ENCODE measurements around the gene AFG3L2. TPM values are rescaled to one million over a fixed set of nuclear protein-coding genes. Genes with fewer than 3 reads are reported as not detected.

AFG3L2 gene
- total RNA-seq, 2 donors from 2014 or later, result 107 to 108 TPM

DNA sequence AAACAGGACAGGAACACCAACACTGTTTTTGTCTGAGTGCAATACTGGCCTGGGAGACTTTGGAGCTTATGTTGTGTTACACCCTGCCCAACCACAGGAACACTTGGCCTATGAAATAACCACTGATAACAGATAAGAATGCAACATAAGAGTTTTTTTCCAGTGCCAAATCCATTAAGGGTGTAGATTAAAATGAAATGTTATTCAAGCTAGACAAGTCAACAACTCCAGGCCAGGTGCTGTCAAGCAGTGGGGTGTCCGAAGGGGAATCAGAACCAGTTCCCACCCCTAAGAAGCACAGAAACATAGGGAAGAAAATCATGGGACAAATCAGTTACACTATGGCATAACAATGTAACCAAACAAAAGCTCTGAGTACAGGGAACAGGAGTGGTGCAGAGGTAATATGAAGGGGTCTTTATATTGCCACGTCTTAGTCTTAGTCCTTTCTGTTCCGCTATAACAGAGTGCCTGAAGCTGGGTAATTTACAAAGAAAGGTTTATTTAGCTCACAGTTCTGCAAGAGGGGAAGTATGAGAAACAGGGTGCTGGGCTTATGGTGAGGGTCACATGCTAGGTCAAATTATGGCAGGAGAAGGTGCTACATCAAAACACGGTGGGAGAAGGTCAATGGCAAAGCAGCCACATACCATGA lies 3.8 kb downstream of the AFG3L2 start:
- intact Hi-C loops (cut with DNase I, micrococcal nuclease), result no loop called here
- DNase-seq, result no peak
- ATAC-seq, result peak; percentile 18

DNA sequence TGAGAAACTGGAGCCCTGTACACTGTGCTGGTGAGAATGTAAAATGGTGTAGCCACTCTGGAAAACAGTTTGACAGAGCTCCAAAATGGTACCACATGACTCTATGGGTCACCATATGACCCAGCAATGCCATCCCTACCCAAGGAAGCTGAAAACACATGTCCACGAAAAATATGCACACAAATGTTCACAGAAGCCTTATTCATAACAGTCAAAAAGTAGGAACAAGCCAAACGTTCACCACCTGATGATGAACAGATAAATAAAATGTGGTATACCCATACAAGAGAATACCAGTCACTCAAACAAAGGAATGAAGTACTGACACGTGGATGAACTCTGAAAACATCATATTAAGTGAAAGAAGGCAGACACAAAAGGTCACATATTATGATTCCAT lies 4.6 kb downstream of the AFG3L2 start:
- DNase-seq (no peak), ATAC-seq (no peak)
- intact Hi-C loops (cut with DNase I, micrococcal nuclease), result no loop called here

DNA sequence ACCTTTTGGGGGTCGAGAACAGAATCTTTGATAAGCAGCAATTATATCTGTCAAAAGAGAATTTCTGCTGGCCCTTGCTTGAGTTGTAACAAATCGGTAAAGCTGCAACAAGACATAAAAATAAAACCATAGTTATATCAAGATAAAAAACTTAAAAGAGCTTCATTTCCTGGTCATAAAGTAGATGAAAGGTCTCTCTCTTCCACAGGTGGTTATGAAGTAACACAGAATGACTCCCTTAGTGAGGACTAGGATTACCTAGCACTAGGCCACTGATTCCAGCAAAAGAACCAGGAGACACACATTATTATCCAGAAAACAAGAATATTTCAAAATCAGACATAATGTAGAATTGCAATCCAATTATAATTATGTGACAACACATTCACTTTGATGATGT lies 5.4 kb downstream of the AFG3L2 start:
- intact Hi-C loops (cut with DNase I, micrococcal nuclease), result no loop called here
- ATAC-seq (peak; percentile 57), DNase-seq (no peak)

DNA sequence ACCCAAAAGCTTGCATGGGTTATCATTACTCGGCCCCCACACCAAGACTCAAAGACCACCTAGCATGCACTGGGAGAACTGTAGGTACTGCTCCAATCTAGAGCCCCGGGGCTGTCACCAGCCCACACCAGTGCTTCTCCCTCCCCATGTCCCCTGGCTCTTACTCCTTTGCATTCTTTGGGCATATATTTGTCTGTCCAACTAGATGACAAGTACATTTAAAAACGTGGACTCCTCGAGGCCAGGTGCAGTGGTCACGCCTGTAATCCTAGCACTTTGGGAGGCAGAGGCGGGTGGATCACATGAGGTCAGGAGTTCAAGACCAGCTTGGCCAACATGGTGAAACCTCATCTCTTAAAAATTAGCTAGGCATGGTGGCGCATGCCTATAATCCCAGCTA lies 7.8 kb downstream of the AFG3L2 start:
- DNase-seq, result no peak
- no peak for ATAC-seq
- intact Hi-C loops (cut with DNase I, micrococcal nuclease), result no loop called here

DNA sequence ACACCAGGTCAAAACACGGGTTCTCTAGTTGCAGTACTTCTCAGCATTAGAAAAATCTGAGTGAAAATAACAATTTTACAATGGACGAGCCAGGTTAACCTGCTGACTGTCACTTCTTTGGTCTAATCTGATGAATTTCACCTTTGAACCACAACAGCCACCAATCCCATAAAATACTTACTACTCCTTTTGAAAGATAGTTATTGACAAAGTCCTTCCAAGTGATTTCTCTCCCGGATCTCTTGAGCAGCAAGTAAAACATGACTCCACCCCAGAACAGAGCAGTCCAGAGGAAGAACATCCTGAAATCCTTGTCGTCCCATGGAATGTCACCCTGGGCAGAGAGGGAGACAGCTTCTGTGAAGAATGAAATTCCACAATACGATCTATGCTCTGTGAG lies 10.2 kb downstream of the AFG3L2 start:
- ATAC-seq, result peak; percentile 73
- DNase-seq, result no peak

DNA sequence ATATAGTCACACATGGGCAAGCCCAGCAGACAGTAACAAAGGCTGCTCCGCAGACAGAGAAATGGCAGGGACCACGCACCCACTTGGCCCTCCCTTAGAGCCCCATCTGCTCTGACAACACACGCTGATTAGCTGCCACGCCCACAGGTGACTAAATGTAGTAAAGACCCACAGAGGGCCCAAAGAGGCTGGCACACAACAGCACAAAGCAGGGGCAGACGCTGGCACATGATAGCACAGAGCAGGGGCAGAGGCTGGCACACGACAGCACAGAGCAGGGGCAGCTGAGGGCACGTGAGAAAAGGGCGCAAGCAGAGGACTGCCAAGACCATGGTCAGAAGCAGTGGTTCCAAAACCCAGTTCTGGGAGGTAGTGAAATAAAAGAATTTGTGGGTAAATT lies 10.6 kb downstream of the AFG3L2 start:
- ATAC-seq (peak; percentile 35), DNase-seq (no peak)
- intact Hi-C loops (cut with DNase I, micrococcal nuclease), result no loop called here

More for the DNA sequence above, 10.2 kb downstream of the AFG3L2 start:
- intact Hi-C loops (cut with DNase I, micrococcal nuclease), result no loop called here

DNA sequence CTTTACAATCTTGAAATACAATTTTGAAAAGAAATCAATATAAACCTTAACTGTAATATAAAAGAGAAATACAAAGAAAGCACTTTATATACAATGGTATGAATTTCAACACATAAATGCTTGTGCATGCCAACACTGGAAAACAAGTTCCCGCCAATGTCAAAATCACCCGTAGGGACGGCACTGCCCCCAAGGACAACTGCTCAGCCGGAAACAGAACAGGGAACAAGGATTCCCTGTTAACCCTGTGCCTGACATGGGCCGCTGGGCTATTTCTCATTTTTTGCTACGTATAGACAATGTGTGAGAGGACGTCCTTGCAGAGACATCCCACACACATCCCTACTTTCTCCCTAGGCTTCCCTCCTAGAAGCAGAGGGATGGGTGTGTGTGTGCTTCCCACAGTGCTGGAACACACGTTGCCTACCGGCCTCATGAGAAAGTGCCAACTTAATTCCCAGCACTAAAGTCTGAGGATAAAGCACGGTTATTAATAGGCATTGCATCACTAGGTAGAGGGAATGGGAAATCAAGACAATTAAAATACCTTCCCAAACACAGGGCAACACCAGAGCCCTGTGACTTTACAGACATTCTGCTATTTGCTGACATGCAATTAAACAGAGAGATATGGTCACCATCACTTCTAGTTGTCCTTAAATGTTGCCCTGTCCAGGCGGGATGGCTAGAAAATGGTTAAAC lies 14.4 kb downstream of the AFG3L2 start:
- ATAC-seq (no peak), DNase-seq (no peak)
- intact Hi-C loops (cut with DNase I, micrococcal nuclease), result no loop called here

DNA sequence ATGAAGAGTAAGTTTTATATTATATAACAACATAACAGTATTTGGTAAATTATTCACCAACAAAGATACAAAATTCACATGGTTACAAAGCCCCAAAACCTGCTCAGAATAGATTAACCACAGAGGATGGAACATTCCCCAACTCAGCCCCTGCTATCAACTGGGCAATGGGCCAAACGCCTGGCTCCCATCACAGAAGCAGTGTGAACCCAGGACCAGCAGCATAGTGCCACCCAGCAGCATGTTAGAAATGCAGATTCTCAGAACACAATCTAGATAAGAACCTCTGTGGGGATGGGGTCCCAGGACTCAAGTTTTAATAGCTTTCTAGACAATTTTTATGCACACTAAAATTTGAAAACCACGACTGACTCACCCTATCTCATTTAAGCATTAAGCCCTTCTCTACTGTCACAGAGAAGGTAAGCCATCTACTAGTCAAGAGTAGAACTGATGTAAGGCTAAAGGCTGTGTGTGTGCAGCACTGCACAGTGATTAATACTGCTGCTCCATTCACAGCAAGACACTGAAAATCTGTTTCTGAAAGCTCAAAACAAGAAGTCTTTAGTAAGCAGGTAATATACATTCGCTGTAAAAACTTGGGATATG lies 15.2 kb downstream of the AFG3L2 start:
- ATAC-seq, result no peak
- DNase-seq, result no peak

DNA sequence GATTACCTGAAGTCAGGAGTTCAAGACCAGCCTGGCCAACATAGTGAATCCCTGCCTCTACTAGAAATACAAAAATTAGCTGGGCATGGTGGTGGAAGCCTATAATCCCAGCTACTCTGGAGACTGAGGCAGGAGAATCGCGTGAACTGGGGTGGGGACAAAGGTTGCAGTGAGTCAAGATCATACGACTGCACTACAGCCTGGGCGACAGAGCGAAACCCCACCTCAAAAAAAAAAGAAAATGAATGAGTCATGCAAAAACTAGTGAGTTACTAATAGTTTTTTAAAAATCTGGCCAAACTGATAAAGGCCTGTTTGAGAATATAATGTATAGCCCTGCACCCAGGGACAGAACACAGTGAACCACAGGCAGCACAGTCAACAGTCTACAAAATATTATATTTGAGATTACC lies 17.5 kb downstream of the AFG3L2 start:
- no peak for ATAC-seq
- intact Hi-C loops (cut with DNase I, micrococcal nuclease), result no loop called here
- DNase-seq, result no peak

More for the DNA sequence above, 15.2 kb downstream of the AFG3L2 start:
- intact Hi-C loops (cut with DNase I, micrococcal nuclease), result no loop called here

DNA sequence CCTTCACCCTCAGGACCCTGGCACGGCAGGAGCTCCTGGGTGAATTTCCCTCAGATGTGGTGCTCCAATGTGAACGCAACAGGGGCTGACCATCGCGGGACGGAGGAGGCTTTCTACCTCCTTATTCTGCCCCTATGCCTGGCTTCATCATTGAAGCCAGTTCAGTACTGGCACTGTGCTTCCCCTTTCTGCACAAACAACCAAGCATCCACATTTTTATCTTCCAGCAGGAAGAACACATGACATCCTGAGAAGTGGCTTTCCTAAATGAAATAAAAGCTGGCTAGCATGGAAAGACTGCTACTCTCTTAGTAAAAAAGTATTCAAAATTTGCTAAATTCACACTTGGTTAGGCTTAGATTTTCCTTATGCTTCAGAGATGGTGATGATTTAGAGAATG lies 24.8 kb downstream of the AFG3L2 start:
- ATAC-seq (no peak), DNase-seq (no peak)
- intact Hi-C loops (cut with DNase I, micrococcal nuclease), result no loop called here

DNA sequence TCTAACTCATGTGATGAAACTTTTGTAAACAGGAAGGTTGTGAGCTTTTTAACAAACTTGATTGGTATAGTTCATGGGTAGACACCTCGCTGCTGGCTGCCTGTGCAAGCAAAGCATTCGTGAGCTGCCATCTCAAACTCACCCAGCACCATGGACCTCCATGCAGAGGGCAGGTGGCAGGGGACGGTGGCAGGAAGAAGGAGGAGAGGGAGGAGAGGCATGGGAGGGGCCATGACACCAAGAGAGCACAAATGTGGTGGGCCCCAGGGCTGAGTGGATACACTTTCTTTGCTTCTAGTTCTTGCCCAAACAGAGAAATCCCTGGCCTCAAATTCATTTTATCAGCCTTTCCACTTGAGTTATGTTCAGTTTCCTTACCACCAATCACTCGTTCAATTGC lies 29.1 kb downstream of the AFG3L2 start:
- intact Hi-C loops (cut with DNase I, micrococcal nuclease), result no loop called here

DNA sequence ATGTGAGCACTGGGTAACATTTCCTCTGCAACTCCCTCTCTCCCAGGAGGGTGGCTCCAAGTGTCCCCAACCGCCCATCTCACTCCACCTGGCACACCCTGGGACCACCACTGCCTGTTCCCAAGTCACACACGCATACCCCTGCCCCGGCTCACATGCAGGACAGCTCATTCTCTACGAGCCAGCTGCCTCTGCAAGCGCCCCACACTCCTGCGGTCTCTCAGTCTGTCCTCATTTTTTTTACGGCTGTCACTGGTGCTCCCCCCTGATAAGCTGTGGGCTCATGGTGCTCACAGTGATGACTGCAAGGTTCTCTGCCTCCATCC lies 30.8 kb downstream of the AFG3L2 start:
- ATAC-seq (no peak), DNase-seq (no peak)
- intact Hi-C loops (cut with DNase I, micrococcal nuclease), result no loop called here

More for the DNA sequence above, 29.1 kb downstream of the AFG3L2 start:
- no peak for DNase-seq
- ATAC-seq, result peak; percentile 13

DNA sequence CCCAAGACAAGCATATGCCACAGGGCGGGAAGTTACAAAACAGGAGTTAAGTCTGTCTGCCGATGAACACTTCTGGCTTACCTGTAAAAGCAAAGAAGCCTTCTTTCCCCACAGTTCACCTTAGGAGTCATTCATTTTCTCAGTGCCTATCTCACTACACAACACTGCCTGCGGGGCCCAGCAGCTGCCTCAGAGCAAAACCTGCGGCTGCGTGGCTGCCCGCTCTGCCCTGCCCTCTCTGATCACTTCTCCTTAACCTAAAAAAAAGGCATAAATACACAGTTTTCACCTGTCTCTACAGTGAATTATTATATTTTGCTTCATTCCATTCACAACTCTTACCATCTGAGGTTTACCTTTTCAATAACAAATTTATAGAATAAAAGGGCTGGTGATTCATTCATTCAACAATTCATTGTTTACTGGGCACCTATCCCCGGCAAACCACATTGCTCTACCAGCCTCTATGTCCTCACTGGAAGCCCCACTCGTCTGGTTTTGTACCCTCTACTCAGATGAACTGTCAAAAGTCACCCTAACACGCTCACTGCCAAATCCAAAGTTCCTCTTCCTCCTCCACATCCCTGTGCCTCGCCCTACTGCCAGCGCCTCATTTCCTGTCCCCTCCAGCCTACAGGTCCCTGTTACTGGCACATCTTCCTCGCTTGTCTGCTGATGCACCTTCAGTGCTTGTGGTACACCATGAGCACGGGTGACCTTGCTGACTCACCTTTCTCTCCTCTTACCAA lies 31.4 kb downstream of the AFG3L2 start:
- intact Hi-C loops (cut with DNase I, micrococcal nuclease), result no loop called here
- DNase-seq (no peak), ATAC-seq (peak; percentile 4)

DNA sequence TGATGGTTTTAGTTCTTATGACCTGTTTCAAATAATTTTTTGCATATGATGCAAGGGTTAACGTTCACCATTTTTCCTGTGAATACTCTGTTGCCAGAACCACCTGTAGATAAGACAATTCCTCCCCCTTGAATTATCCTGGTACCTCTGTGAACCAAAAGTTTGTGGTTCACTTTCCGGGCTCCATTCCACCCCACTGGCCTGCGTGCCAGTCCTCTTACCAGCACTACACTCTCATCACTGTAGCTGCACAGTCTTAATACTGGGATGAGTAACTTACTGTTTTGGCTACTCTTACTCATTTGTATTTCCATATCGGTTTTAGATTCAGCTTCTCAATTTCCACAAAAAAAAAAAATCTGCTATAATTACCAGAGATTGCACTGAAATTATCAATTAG lies 34.4 kb downstream of the AFG3L2 start:
- ATAC-seq, result no peak
- no peak for DNase-seq
- intact Hi-C loops (cut with DNase I, micrococcal nuclease), result no loop called here

DNA sequence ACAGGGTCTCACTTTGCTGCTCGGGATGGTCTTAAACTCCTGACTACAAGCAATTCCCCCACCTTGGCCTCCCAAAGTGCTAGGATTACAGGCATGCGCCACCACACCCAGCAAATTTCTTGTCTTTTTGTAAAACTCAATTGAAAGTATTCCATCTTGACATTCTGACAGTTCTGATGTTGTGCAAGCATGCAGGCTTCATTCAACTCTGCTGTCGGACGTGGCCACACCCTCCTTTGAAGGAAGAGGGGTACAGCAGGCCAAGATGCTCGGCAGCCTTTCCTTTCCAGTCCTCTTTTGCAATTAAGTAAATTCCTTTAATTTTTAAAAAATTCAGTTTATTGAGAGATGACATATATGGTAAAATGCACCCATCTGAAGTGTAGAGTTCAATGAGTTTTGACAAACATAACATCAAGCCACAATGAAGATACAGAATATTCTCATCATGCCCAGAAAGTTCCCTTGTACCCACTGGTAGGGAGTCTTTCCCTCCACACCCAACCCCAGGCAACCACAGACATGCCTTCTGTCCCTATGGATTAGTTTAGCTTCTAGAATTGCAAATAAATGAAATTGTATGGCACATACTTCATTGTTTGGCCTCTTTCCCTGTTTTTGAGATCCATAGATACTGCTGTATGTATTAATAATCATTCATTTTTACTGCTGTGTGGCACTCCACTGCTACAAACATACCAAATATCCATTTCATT lies 35.9 kb downstream of the AFG3L2 start:
- intact Hi-C loops (cut with DNase I, micrococcal nuclease), result no loop called here
- DNase-seq (no peak), ATAC-seq (no peak)

DNA sequence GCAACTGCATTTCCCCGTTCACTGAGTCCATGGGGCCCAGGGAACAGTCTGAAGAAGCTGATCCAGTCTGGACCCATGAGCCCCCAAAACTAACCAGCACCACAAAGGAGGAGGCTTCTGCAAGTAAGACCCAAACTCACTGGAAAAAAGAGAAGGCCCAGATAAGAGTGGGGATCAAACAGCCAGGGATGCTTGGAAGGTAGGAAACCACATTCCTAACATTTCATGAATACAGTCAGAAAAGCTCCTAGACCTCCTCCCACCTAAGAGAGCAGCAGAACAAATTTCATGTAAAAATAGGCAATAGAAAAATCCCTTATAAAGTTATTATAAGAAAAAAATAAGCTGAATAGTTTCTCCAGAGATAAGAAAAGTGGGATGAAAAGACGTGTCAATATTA lies 38.6 kb downstream of the AFG3L2 start:
- no peak for ATAC-seq
- intact Hi-C loops (cut with DNase I, micrococcal nuclease), result no loop called here
- no peak for DNase-seq

DNA sequence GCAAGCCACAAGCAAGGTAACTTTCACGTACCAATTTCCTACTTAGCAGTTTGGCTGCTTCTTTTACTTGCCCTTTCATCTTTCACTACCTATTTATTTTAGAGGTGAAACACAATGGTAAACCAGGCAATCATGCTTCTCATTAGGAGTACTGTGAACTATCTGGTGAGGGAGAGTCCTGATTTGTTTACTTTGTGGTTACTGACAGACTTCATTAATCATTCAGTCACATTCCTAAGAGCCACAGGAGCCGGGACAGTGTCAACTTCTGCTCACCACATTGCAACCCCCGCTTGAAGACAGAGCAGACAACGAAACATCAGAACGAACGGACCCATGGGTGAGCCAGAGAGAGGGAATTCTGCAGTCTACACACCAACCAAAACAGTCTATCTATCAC lies 40.1 kb downstream of the AFG3L2 start:
- intact Hi-C loops (cut with DNase I, micrococcal nuclease), result no loop called here
- DNase-seq, result no peak
- ATAC-seq, result peak; percentile 11

DNA sequence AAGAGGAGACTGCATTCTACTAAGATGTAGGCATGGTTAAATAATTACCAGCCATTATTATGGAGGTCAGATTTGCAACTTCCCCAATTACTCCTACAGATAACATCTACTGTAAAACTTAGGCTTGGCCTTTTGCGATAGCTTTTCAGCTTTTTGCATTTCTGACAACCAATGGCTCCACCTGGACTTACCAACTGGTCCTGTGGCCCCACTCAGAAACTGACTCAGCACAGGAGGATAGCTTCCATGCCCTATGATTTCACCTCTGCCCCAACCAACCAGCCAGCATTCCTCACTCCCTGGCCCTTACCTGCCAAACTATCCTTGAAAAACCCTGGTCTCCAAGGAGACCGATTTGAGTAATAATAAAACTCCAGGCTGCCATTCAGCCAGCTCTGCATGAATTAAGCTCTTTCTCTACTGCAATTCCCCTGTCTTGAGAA lies 40.8 kb downstream of the AFG3L2 start:
- no peak for ATAC-seq
- no peak for DNase-seq
- intact Hi-C loops (cut with DNase I, micrococcal nuclease), result no loop called here

DNA sequence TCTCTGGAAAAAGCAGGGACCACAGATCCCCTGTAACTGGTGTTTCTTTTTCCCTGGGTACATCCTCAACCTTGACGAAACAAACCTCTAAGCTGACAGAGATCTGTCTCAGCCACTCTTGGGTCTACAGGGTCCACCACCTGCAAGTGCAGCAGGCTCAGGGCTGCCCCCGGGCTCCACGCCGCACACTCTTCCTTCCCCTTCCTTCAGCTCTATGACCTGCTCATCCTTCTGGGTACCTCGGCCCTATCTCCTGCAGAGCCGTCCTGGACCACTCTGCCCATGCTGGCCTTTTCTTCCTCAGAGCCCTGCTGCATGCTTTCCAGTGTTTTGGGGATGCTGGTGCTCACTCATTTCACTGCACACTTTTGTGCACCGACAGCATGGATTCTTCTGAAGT lies 41.5 kb downstream of the AFG3L2 start:
- no peak for ATAC-seq
- no peak for DNase-seq
- intact Hi-C loops (cut with DNase I, micrococcal nuclease), result no loop called here
